Gastroesophageal sphincter (tissue), 4 donors: ENCODE measurements around the gene REN. TPM values are rescaled to one million over a fixed set of nuclear protein-coding genes. Genes with fewer than 3 reads are reported as not detected.

Experiments used
- ATAC-seq: fragments of 150-250 bp; one replicate; pipeline ENCODE4 v1.9.1; 2016; ENCODE audit warnings: mild to moderate bottlenecking, moderate library complexity
- H3K27ac ChIP-seq, 4 donors: fragments of 200-600 bp; sonication (generic) in 3 of 4; 1 replicate in 3 of 4; 2 replicates in 1 of 4; pipeline ENCODE4 v1.5.1; 2016 to 2019
- H3K27me3 ChIP-seq: fragments of 200-600 bp; sonication (generic); one replicate; pipeline ENCODE4 v1.5.1; 2019
- H3K36me3 ChIP-seq, 2 donors: fragments of 200-600 bp; sonication (generic); one replicate each; pipeline ENCODE4 v1.5.1; 2019; ENCODE audit warnings: control low read depth in 1 of 2
- H3K4me1 ChIP-seq, 3 donors: fragments of 200-600 bp; sonication (generic); 1 replicate in 2 of 3; 2 replicates in 1 of 3; pipeline ENCODE4 v1.5.1; 2016 to 2019; ENCODE audit warnings: control low read depth in 2 of 3
- H3K4me3 ChIP-seq, 2 donors: fragments of 200-600 bp; sonication (generic); one replicate each; pipeline ENCODE4 v1.5.1; 2019; ENCODE audit warnings: mild to moderate bottlenecking in 1 of 2, moderate library complexity in 1 of 2
- H3K9me3 ChIP-seq, 3 donors: fragments of 200-600 bp; sonication (generic); one replicate each; pipeline ENCODE4 v1.5.1; 2017 to 2019; ENCODE audit warnings: control low read depth in 2 of 3
- EP300 ChIP-seq: sonication (generic); formaldehyde crosslinking; IDR thresholded peaks from one replicate; pipeline ENCODE4 v1.6.1; 2017; ENCODE audit warnings: antibody characterized with exemption, mild to moderate bottlenecking
- POLR2A ChIP-seq, 2 donors: fragments of 450-650 bp; IDR thresholded peaks; one replicate each; pipeline ENCODE4 v1.6.1; 2017; ENCODE audit warnings: antibody characterized with exemption in 2 of 2, mild to moderate bottlenecking in 2 of 2, moderate library complexity in 1 of 2
- POLR2AphosphoS5 ChIP-seq: sonication (generic); formaldehyde crosslinking; IDR thresholded peaks from one replicate; pipeline ENCODE4 v1.6.1; 2017; ENCODE audit warnings: antibody characterized with exemption
- WGBS, 2 donors: methylation state at CpG; one replicate each; pipeline ENCODE4 v1.1.5; 2018; ENCODE audit warnings: low coverage in 1 of 2; 5-methylcytosine and 5-hydroxymethylcytosine counted together
- total RNA-seq, 4 donors: library from RNA; depleted of rRNA; stranded (reverse); fragments of >200 nt; gene quantifications; one replicate each; pipeline ENCODE4 v1.1.0, GENCODE V29; 2016
- TF ChIP-seq, protein P1 (sequence below), 4 experiments: fragments of 200-600 bp in 2 of 4; fragments of 450-650 bp in 2 of 4; sonication (generic) in 1 of 4; IDR thresholded peaks; one replicate each; pipeline ENCODE4 v1.5.1; 2017 to 2019; ENCODE audit warnings: antibody characterized with exemption in 4 of 4, mild to moderate bottlenecking in 2 of 4, moderate library complexity in 2 of 4

Gene REN
- total RNA-seq, 4 donors from 2014 or later, result not detected

DNA sequence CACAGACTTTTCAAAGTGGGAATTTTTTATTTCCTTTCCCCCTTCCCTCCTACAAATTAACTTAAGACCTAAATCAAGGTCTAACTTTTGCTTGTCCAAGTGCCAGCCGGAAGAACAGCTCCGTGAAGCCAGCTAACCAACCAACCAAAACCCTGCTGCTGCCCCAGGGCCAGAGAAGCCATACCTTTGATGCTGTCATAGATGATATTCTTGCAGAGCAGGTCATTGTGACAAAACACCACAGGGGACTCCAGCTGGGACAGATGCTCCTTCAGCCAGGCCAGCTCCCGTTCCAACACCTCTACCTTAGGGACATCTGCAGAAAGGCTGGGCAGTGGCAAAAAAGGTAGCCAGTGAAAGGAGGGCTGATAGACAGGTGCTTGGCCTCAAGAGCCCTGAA is 25.0 kb downstream of the REN start:
- no peak for ATAC-seq
- Histone ChIP-seq H3K4me1 (no peaks in the 10 kb centered on the region), H3K9me3 (no peaks in the 10 kb centered on the region), H3K27me3 (no peaks in the 10 kb centered on the region), H3K27ac (no peak overlapping the region), H3K4me3 (no peak overlapping the region), H3K36me3 (peaks cover 0 to 58% of the 10 kb centered on the region in 2 donors)
- 94% methylated on average over 2 of the region's 3 CpGs; no CpG with 5 or more reads in 1 of the 2 donors for WGBS, 2 donors
- TF ChIP-seq POLR2AphosphoS5 (no peak), POLR2A (IDR thresholded peaks at IDR 0.05) (no peak), EP300 (no peak)
- TF ChIP-seq, protein P1, sequence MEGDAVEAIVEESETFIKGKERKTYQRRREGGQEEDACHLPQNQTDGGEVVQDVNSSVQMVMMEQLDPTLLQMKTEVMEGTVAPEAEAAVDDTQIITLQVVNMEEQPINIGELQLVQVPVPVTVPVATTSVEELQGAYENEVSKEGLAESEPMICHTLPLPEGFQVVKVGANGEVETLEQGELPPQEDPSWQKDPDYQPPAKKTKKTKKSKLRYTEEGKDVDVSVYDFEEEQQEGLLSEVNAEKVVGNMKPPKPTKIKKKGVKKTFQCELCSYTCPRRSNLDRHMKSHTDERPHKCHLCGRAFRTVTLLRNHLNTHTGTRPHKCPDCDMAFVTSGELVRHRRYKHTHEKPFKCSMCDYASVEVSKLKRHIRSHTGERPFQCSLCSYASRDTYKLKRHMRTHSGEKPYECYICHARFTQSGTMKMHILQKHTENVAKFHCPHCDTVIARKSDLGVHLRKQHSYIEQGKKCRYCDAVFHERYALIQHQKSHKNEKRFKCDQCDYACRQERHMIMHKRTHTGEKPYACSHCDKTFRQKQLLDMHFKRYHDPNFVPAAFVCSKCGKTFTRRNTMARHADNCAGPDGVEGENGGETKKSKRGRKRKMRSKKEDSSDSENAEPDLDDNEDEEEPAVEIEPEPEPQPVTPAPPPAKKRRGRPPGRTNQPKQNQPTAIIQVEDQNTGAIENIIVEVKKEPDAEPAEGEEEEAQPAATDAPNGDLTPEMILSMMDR (IDR thresholded peaks at IDR 0.05), result no peak

DNA sequence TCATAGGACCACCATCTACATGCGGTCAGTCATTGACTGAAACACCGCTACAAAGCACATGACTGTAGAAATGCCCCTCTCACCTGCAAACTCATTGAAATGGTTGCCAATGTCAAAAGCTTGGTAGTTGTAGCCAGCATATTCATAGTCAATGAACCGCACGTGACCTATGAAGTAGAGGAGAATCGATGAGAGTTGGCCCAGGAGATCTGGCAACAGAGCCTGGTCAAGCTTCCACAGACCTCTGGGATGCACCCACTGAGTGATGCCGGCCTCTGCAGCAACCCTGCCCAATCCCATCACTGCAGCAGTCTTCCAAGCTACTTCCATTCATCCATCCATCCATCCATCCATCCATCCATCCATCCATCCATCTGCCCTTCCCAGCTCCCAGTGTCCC is 26.2 kb downstream of the REN start:
- no peaks in the 10 kb centered on the region for H3K9me3 ChIP-seq
- peaks cover 0 to 63% of the 10 kb centered on the region in 2 donors for H3K36me3 ChIP-seq
- ATAC-seq, result no peak
- 90 to 100% methylated on average over 6 of the region's 6 CpGs for WGBS, 2 donors
- no peaks in the 10 kb centered on the region for H3K4me1 ChIP-seq
- H3K27ac ChIP-seq, result no peak overlapping the region
- no peaks in the 10 kb centered on the region for H3K27me3 ChIP-seq
- H3K4me3 ChIP-seq, result no peak overlapping the region
- no peak for TF ChIP-seq POLR2A (IDR thresholded peaks at IDR 0.05)

DNA sequence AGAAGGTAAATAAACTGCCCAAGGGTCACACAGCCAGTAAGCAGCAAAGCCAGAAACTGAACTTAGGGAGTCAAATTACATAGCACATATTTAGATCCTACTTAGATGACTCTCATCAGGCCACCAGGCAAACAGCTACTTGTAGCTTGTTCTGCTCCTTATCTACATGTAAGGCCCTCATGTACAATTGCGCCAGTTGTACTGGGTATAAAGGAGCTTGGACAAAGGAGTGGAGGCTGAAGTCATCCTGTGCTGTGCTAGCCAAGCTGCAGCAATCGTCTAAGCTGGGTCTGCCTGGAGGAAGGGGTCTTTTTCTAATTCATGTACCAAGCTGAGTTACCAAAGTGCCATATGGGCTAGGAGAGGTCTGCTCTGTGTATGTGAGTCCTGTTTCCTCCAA is 27.0 kb downstream of the REN start:
- no peak overlapping the region for H3K27ac ChIP-seq
- H3K27me3 ChIP-seq, result no peaks in the 10 kb centered on the region
- ATAC-seq, result no peak
- H3K4me1 ChIP-seq, result no peaks in the 10 kb centered on the region
- WGBS, 2 donors, result 83% methylated on average over 1 of the region's 2 CpGs; no CpG with 5 or more reads in 1 of the 2 donors
- no peaks in the 10 kb centered on the region for H3K9me3 ChIP-seq
- no peak for TF ChIP-seq POLR2AphosphoS5
- no peak for TF ChIP-seq EP300
- no peak for TF ChIP-seq POLR2A (IDR thresholded peaks at IDR 0.05)
- TF ChIP-seq, protein P1 (IDR thresholded peaks at IDR 0.05), result no peak
- H3K36me3 ChIP-seq, result peaks cover 0 to 72% of the 10 kb centered on the region in 2 donors
- no peak overlapping the region for H3K4me3 ChIP-seq

DNA sequence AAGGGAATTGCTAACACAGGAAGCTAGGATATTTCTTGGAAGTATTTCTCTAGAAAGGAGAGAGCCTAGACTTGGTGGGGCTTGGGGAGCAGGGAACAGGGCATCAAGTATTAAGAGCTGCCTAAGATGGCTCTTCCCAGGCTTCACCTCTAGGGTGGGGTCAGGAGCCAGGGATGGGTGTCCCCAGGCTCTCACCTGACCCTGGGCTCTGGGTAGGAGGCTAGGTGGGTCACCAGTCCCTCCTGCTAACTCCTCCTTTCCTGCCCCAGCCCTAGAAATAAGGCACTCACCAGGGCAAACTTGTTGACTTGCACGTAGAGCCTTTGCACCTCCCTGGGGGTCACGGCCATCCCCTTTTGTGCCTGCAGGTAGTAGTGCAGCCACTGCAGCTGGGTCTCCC is 29.3 kb downstream of the REN start:
- Histone ChIP-seq H3K4me1 (no peaks in the 10 kb centered on the region), H3K36me3 (peaks cover 0 to 66% of the 10 kb centered on the region in 2 donors), H3K27me3 (no peaks in the 10 kb centered on the region), H3K9me3 (no peaks in the 10 kb centered on the region), H3K27ac (no peak overlapping the region), H3K4me3 (no peak overlapping the region)
- TF ChIP-seq POLR2AphosphoS5, result no peak
- TF ChIP-seq POLR2A (IDR thresholded peaks at IDR 0.05), result no peak
- no peak for TF ChIP-seq EP300
- 60% methylated on average over 1 of the region's 2 CpGs; no CpG with 5 or more reads in 1 of the 2 donors for WGBS, 2 donors
- no peak for ATAC-seq

DNA sequence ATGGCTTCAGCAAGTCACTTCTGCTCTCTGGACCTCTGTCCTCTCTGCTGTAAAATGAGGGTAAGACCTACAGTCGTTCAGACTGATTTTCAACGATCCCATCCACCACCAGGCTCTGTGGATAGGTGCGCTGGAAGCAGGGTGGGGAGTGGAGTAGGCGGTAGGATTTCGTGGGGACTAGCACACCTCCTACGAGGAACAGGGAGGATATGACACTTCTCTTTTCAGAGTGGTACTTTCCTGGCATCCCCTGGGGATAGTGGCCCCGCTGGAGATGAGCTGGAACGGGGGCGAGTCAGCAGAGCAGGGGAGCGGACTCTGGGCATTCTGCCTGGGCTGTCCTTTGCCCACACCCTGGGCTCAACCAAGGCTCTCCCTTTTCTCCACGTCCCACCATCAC is 32.0 kb downstream of the REN start:
- Histone ChIP-seq H3K27ac (no peak overlapping the region), H3K4me3 (no peak overlapping the region), H3K36me3 (peaks cover 0 to 49% of the 10 kb centered on the region in 2 donors), H3K27me3 (no peaks in the 10 kb centered on the region), H3K4me1 (peaks cover 0 to 25% (median 5%) of the 10 kb centered on the region in 3 donors), H3K9me3 (no peaks in the 10 kb centered on the region)
- no peak for ATAC-seq
- 82% methylated on average over 2 of the region's 11 CpGs; no CpG with 5 or more reads in 1 of the 2 donors for WGBS, 2 donors
- no peak for TF ChIP-seq POLR2A (IDR thresholded peaks at IDR 0.05)
- TF ChIP-seq POLR2AphosphoS5, result no peak
- TF ChIP-seq, protein P1 (IDR thresholded peaks at IDR 0.05), result no peak
- no peak for TF ChIP-seq EP300

DNA sequence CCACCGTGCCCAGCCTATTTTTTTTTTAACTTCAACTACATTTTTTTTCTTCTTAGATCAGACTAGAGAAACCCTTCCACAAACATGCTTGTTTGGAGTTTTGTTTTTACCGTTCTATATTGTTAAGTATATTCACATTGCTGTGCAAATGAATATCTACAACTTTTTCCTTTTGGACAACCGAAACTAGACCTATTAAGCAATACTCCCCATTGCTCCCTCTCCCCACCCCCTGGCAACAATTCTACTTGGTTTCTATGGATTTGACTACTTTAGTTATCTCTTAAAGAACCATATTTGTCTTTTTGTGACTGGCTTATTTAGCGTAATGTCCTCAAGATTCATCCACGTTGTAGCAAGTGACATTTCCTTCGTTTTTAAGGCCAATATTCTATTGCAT is 33.4 kb downstream of the REN start:
- Histone ChIP-seq H3K36me3 (peaks cover 0 to 35% of the 10 kb centered on the region in 2 donors), H3K9me3 (no peaks in the 10 kb centered on the region), H3K4me3 (no peak overlapping the region), H3K27me3 (no peaks in the 10 kb centered on the region), H3K27ac (no peak overlapping the region), H3K4me1 (peaks cover 0 to 37% (median 9%) of the 10 kb centered on the region in 3 donors)
- WGBS, 2 donors, result 71 to 83% methylated on average over 5 to 6 of the region's 6 CpGs
- ATAC-seq, result no peak
- TF ChIP-seq EP300 (no peak), POLR2AphosphoS5 (no peak), POLR2A (IDR thresholded peaks at IDR 0.05) (no peak)
- TF ChIP-seq, protein P1 (IDR thresholded peaks at IDR 0.05), result no peak
